OCI-LY1 (cell line): ENCODE measurements around the gene FDPS.

Source experiments
- H2AFZ ChIP-seq: fragments of 200-600 bp; sonication (generic), shearing (Covaris generic); 2 replicates; pipeline ENCODE4 v1.6.0; 2014; ENCODE audit warnings: antibody characterized with exemption, mild to moderate bottlenecking, low read length
- H3F3A ChIP-seq: fragments of 200-600 bp; sonication (generic), shearing (Covaris generic); 2 replicates; pipeline ENCODE4 v1.6.0; 2014; ENCODE audit warnings: mild to moderate bottlenecking, antibody characterized with exemption, low read length, moderate library complexity; ENCODE audit not compliant: insufficient read depth
- H3K27ac ChIP-seq: fragments of 200-600 bp; sonication (generic); 2 replicates; pipeline ENCODE4 v1.5.1; 2014; ENCODE audit warnings: low read length, mixed run types, mild to moderate bottlenecking, low read depth; ENCODE audit not compliant: poor library complexity, severe bottlenecking
- H3K27me3 ChIP-seq: fragments of 200-600 bp; sonication (generic); 2 replicates; pipeline ENCODE4 v1.6.0; 2014; ENCODE audit warnings: antibody characterized with exemption, mild to moderate bottlenecking, low read length, moderate library complexity; ENCODE audit not compliant: insufficient read depth
- H3K36me3 ChIP-seq: fragments of 200-600 bp; sonication (generic); 2 replicates; pipeline ENCODE4 v1.6.1; 2014; ENCODE audit warnings: mild to moderate bottlenecking, antibody characterized with exemption, low read length, moderate library complexity, mixed read lengths; ENCODE audit not compliant: insufficient read depth
- H3K4me1 ChIP-seq: fragments of 200-600 bp; sonication (generic); 2 replicates; pipeline ENCODE4 v1.5.1; 2014; ENCODE audit warnings: mild to moderate bottlenecking, low read length, moderate library complexity; ENCODE audit not compliant: insufficient read depth, severe bottlenecking
- H3K4me2 ChIP-seq: fragments of 200-600 bp; sonication (generic), shearing (Covaris generic); 2 replicates; pipeline ENCODE4 v1.6.1; 2014; ENCODE audit warnings: low read length
- H3K4me3 ChIP-seq: fragments of 200-600 bp; sonication (generic); 2 replicates; pipeline ENCODE4 v1.5.1; 2014; ENCODE audit warnings: low read length, low read depth, mild to moderate bottlenecking, mixed read lengths; ENCODE audit not compliant: poor library complexity, severe bottlenecking
- H3K79me2 ChIP-seq: fragments of 200-600 bp; shearing (Covaris generic); 2 replicates; pipeline ENCODE4 v1.6.1; 2016; ENCODE audit warnings: mixed run types, low read length, mixed read lengths; ENCODE audit not compliant: insufficient read depth
- H3K9ac ChIP-seq: fragments of 200-600 bp; sonication (generic), shearing (Covaris generic); 2 replicates; pipeline ENCODE4 v1.6.1; 2014; ENCODE audit warnings: mild to moderate bottlenecking, low read length, mixed read lengths
- H3K9me2 ChIP-seq: fragments of 200-600 bp; sonication (generic), shearing (Covaris generic); 2 replicates; pipeline ENCODE4 v1.6.1; 2014; ENCODE audit warnings: low read depth, mild to moderate bottlenecking, low read length, mixed read lengths
- H3K9me3 ChIP-seq: fragments of 200-600 bp; shearing (Covaris generic); 2 replicates; pipeline ENCODE4 v1.6.1; 2014; ENCODE audit warnings: low read length, mixed read lengths
- H4K20me1 ChIP-seq: fragments of 200-600 bp; sonication (generic), shearing (Covaris generic); 2 replicates; pipeline ENCODE4 v1.6.0; 2016; ENCODE audit warnings: mild to moderate bottlenecking, low read length; ENCODE audit not compliant: insufficient read depth
- EZH2 ChIP-seq: fragments of 200-600 bp; sonication (generic), shearing (Covaris generic); IDR thresholded peaks from 2 replicates; pipeline ENCODE4 v1.8.0; 2017; ENCODE audit warnings: borderline replicate concordance, mixed run types, mild to moderate bottlenecking, antibody characterized with exemption, low read length, moderate library complexity, mixed read lengths
- TF ChIP-seq, protein P1 (sequence below): fragments of 200-600 bp; sonication (generic), shearing (Covaris generic); IDR thresholded peaks from 2 replicates; pipeline ENCODE4 v1.5.1; 2017; ENCODE audit warnings: mild to moderate bottlenecking, antibody characterized with exemption, low read length, moderate library complexity, mixed read lengths

FDPS gene

DNA sequence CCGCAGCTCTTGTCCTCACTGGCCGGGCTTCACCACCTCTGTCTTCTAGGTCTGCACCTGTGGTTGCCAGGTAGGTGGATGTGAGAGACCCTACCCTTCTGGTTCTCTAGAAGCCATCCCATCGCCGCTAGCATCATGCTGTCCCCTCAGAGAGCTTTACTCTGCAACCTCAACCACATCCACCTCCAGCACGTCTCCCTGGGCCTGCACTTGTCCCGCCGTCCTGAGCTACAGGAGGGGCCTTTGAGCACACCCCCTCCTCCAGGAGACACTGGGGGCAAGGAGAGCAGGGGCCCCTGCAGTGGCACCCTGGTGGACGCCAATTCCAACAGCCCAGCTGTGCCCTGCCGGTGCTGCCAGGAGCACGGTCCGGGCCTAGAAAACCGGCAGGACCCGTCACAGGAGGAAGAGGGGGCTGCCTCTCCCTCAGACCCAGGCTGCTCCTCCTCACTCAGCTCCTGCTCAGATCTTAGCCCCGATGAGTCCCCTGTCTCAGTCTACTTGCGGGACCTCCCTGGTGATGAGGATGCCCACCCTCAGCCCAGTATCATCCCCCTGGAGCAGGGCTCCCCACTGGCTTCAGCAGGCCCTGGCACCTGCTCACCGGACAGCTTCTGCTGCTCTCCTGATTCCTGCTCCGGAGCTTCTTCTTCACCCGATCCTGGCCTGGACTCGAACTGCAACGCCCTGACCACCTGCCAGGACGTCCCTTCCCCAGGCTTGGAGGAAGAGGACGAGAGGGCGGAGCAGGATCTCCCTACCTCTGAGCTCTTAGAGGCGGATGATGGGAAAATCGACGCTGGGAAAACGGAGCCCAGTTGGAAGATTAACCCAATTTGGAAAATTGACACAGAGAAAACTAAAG is 13.2 kb downstream of the FDPS start:
- Histone ChIP-seq H2AFZ (no peak overlapping the region), H3K79me2 (no peaks in the 10 kb centered on the region), H3K27ac (peak overlapping the region; percentile 24), H4K20me1 (no peaks in the 10 kb centered on the region), H3K36me3 (peaks cover 32% of the 10 kb centered on the region), H3K9me3 (no peaks in the 10 kb centered on the region), H3K9ac (peak overlapping the region; percentile 39; the same call in 1 of the 2 replicates), H3K4me3 (peak overlapping the region; percentile 83), H3K27me3 (no peaks in the 10 kb centered on the region), H3K9me2 (no peaks in the 10 kb centered on the region), H3K4me1 (peaks cover 49% of the 10 kb centered on the region), H3F3A (no peaks in the 10 kb centered on the region), H3K4me2 (peak overlapping the region; percentile 97)
- TF ChIP-seq, protein P1, sequence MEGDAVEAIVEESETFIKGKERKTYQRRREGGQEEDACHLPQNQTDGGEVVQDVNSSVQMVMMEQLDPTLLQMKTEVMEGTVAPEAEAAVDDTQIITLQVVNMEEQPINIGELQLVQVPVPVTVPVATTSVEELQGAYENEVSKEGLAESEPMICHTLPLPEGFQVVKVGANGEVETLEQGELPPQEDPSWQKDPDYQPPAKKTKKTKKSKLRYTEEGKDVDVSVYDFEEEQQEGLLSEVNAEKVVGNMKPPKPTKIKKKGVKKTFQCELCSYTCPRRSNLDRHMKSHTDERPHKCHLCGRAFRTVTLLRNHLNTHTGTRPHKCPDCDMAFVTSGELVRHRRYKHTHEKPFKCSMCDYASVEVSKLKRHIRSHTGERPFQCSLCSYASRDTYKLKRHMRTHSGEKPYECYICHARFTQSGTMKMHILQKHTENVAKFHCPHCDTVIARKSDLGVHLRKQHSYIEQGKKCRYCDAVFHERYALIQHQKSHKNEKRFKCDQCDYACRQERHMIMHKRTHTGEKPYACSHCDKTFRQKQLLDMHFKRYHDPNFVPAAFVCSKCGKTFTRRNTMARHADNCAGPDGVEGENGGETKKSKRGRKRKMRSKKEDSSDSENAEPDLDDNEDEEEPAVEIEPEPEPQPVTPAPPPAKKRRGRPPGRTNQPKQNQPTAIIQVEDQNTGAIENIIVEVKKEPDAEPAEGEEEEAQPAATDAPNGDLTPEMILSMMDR: no peak
- TF ChIP-seq EZH2: no peak

DNA sequence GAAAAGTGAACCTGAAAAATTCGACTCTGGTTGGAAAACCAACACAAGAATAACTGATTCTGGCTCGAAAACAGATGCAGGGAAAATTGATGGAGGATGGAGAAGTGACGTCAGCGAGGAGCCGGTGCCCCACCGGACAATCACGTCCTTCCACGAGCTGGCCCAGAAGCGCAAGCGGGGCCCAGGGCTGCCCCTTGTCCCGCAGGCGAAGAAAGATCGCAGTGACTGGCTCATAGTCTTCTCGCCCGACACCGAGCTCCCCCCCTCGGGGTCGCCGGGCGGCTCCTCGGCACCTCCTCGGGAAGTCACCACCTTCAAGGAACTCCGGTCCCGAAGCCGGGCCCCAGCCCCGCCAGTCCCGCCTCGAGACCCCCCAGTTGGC is 13.9 kb downstream of the FDPS start:
- no peaks in the 10 kb centered on the region for H3K9me3 ChIP-seq
- H3K79me2 ChIP-seq: no peaks in the 10 kb centered on the region
- H3F3A ChIP-seq: no peaks in the 10 kb centered on the region; the same call in 1 of the 2 replicates
- peak overlapping the region; percentile 83 for H3K4me3 ChIP-seq
- H3K9ac ChIP-seq: peak overlapping the region; percentile 88; the same call in 1 of the 2 replicates
- H4K20me1 ChIP-seq: no peaks in the 10 kb centered on the region
- H3K36me3 ChIP-seq: peaks cover 27% of the 10 kb centered on the region
- H3K4me1 ChIP-seq: peaks cover 49% of the 10 kb centered on the region
- no peak overlapping the region for H2AFZ ChIP-seq
- no peaks in the 10 kb centered on the region for H3K27me3 ChIP-seq
- H3K27ac ChIP-seq: no peak overlapping the region
- TF ChIP-seq EZH2: no peak
- TF ChIP-seq, protein P1: no peak
- H3K9me2 ChIP-seq: no peaks in the 10 kb centered on the region
- peak overlapping the region; percentile 97 for H3K4me2 ChIP-seq

DNA sequence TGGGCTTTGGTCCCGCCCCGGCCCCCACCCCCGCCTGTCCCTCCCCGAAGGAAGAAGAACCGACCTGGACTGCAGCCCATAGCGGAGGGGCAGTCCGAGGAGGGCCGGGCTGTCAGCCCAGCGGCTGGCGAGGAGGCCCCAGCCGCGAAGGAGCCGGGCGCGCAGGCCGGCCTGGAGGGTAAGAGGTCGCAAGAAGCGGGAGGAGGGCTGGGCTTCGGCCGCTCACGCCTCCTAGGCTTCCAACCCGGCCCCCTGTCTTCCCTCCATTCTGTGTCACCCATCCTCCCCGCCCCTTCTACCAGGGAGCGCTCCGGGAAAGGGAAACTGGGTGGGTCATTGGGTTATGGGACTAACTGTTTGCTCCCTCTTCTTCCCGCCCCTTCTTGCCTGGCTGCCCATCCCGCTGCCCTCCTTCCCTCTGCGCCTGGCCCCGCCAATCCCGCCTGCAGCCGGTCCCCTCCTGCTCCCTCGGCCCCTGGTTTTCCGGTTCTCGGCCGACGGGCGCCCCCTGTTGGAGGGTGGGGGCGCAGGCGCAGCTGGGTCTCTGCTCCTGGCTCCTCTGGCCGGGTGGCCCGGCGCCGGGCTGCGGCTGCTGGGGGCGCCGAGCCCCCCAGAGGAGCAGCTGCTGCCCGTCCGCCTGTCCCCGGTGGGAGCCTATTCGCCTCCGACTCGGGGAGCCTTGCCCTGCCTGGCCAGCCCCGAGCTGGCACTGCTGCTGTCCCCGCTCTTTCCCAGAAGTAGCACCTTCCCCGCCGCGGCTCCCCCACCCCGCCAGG is 14.5 kb downstream of the FDPS start:
- peak overlapping the region; percentile 97 for H3K4me2 ChIP-seq
- H3K36me3 ChIP-seq: peaks cover 22% of the 10 kb centered on the region; the same call in 1 of the 2 replicates
- TF ChIP-seq EZH2: no peak
- TF ChIP-seq, protein P1: peak; percentile 86
- peak overlapping the region; percentile 1 for H3K27ac ChIP-seq
- no peaks in the 10 kb centered on the region for H3K27me3 ChIP-seq
- no peaks in the 10 kb centered on the region for H3K9me3 ChIP-seq
- H2AFZ ChIP-seq: no peak overlapping the region
- H3F3A ChIP-seq: peaks cover 4% of the 10 kb centered on the region; the same call in 1 of the 2 replicates
- peaks cover 49% of the 10 kb centered on the region for H3K4me1 ChIP-seq
- H4K20me1 ChIP-seq: no peaks in the 10 kb centered on the region
- H3K4me3 ChIP-seq: peak overlapping the region; percentile 83
- H3K79me2 ChIP-seq: no peaks in the 10 kb centered on the region
- H3K9ac ChIP-seq: peak overlapping the region; percentile 88
- no peaks in the 10 kb centered on the region for H3K9me2 ChIP-seq
